GM19099 (cell line): Measurements from ENCODE around the gene RSRC1.

Source experiments
- POLR2A ChIP-seq: IDR thresholded peaks from 3 replicates; pipeline ENCODE4 v1.6.1; 2011; ENCODE audit warnings: low read depth; ENCODE audit not compliant: insufficient read length; ENCODE audit errors: extremely low read depth

Gene RSRC1

GRCh38 chr3:158107605-158108444, 2.1 kb upstream of the RSRC1 start:
- TF ChIP-seq POLR2A, result peak; percentile 44

- no peak for TF ChIP-seq POLR2A
Measured at GRCh38 chr3:158108445-158108985, 1.4 kb upstream of the RSRC1 start.

DNA sequence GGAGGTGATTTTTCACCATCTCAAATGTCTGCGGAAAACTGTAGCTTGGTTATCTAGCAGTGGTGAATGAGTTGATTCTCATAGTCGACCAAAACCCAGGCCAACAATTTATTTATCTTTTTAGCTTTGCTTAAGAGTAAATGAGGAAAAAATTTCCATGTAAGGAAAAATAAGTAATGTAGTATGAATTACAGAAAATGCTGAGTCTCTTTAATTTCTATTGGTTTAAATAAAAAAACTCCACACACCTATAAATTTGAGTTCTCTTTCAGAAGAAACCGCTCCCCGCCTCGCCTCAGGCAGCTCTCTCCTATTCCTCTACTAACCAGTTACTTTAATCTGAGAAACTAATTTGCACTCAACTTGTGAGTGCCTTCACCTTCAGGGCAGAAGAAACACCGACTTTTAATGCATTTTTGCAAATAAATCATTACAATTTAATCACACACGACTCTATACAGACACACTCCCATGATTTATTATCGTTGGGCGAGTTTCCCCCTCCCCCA, 540 bp upstream of the RSRC1 start:
- no peak for TF ChIP-seq POLR2A

DNA sequence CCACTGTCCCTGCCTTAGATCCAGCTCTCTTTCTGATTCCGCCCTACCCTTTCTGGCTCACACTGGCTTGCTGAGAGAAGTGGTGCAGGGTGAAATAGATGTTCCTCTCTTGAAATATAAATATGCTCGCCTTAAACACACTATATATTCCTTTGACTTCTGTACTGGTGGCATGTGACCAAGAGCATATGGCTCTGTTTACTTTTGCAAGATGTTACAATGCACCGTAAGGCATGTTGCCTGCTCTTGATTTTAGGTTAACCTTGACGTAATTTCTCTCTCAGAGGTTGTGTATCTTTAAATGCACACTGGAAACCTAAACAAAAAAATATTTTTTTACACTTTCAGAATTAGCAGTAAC, 749 bp downstream of the RSRC1 start:
- no peak for TF ChIP-seq POLR2A

GRCh38 chr3:158111861-158112260, 2.0 kb downstream of the RSRC1 start:
- TF ChIP-seq POLR2A, result no peak

GRCh38 chr3:158120330-158120729, 10.4 kb downstream of the RSRC1 start:
- no peak for TF ChIP-seq POLR2A

- no peak for TF ChIP-seq POLR2A
Measured at GRCh38 chr3:158121295-158121694, 11.4 kb downstream of the RSRC1 start.

DNA sequence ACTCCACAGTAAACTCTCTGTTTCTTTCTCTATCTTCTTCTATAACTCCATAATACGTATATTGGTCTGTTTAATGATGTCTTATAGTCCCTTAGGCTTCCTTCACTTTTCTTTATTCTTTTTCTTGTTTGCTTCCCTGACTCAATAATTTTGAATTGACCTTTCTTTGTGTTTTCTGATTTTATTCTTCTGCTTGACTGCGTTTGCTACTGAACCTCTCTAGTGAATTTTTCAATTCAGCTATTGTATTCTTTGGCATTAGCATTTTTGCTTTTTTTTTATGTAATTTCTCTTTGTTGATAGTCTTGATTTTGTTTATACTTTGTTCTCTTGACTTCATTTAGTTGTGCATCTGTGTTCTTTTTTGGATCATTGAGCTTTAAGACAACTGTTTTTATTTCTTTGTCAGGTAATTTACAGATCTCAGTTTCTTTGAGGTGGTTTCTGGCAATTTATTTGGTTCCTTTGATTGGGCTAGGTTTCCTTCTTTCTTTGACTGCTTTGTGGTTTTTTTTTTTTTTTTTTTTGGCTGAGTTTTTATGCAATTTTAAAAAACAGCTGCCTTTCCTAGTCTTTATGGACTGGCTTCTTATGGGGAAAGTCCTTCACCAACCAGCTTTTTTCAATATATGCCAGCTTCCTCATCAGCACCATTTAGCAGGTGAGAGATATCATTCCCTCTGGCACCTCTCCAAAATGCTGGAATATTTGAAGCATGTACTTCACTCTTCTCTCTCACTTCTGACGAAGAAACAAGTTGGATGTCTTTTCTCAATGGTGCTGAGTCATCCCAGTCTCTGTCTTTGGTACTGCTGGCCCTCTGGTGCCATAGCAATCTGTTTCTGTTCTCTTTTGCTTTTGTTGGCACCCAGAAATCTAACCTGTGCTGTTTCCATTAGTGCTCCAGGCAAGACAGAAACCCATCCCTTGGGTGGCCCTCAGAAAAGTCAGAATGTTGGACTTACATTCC, 17.6 kb downstream of the RSRC1 start:
- TF ChIP-seq POLR2A, result no peak

DNA sequence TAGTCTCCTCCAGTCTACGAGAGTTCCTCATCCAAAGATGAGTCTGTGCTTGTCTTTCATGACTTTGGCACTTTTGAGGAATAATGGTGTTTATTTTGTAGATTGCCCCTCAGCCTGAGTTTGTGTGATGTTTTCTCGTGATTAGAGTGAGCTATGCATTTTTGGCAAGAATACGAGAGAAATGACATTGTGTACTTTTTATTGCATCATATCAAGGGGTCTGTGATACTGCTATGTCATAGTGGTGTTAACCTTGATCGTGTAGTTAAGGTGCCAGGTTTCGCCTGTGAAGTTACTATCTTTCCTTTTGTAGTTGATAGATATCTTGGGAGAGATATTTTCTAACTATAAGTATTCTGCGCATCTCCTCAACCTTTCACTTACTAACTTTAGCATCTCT, 18.9 kb downstream of the RSRC1 start:
- TF ChIP-seq POLR2A, result no peak

DNA sequence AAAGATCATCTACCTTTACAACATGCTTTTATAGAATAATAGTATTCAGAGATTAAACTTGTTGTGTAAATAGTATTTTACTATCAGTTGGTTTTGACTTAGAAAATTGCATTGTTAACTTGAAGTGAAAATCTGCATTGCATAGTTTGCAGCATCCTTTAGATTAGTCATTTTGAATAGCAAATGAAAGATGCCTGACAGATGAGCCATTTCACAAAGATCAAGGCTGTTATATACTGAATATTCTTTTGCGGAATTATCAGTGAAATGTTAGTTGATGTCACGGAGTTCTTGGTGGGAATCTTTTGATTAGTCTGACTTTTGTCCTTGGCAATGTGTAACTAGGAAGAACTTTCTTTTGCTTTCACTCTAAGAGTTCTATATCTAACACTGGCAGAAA, 24.5 kb downstream of the RSRC1 start:
- no peak for TF ChIP-seq POLR2A

- TF ChIP-seq POLR2A, result no peak
Measured at GRCh38 chr3:158140396-158140795, 30.5 kb downstream of the RSRC1 start.

- no peak for TF ChIP-seq POLR2A
Measured at GRCh38 chr3:158148218-158148617, 38.3 kb downstream of the RSRC1 start.

- no peak for TF ChIP-seq POLR2A
Measured at GRCh38 chr3:158152186-158152585, 42.3 kb downstream of the RSRC1 start.

- TF ChIP-seq POLR2A, result no peak
Measured at GRCh38 chr3:158158969-158159368, 49.1 kb downstream of the RSRC1 start.

- no peak for TF ChIP-seq POLR2A
Measured at GRCh38 chr3:158159714-158160113, 49.8 kb downstream of the RSRC1 start.

- no peak for TF ChIP-seq POLR2A
Measured at GRCh38 chr3:158160958-158161357, 51.1 kb downstream of the RSRC1 start.

DNA sequence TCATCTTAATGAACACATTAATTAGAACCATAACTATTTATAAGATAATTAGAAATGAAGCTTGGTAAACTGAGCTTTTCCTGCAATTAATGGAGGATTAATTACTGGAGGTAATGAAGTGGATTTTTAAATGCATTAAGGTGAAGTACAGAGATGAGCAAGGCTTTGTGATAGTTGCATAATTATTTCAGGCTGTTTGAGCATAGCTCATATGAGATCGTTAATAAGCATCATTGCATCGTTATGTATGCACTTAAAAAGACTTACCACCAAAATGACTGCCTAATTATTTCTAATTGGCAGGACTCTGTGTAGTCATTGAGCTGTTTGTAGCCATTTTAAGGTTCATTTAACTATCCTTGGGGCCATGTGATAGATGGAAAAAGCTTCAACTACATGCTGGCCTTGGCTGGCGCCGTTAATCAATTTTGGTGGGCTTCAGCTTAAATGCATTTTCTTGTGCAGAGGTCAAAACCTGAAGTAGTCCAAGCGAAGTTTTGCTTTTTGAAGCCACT, 55.3 kb downstream of the RSRC1 start:
- no peak for TF ChIP-seq POLR2A
